HG03066 (cell line): ENCODE results near the gene ACO1.

Source experiments
- ATAC-seq: cut with Tn5 transposase; IDR thresholded peaks from one replicate; pipeline ENCODE4 v1.9.1; 2021; ENCODE audit warnings: low read depth; ENCODE audit not compliant: unreplicated experiment

Gene ACO1

GRCh38 chr9:32382565-32383320 lies 1.7 kb upstream of the ACO1 start:
- no peak for ATAC-seq

- ATAC-seq, result no peak
Measured at GRCh38 chr9:32384002-32384363, 460 bp upstream of the ACO1 start.

- ATAC-seq, result no peak
Measured at GRCh38 chr9:32385152-32385884, 875 bp downstream of the ACO1 start.

GRCh38 chr9:32385885-32386283 lies 1.4 kb downstream of the ACO1 start:
- no peak for ATAC-seq

GRCh38 chr9:32387256-32387655 lies 2.8 kb downstream of the ACO1 start:
- ATAC-seq, result no peak

- no peak for ATAC-seq
Measured at GRCh38 chr9:32389365-32389764, 4.9 kb downstream of the ACO1 start.

GRCh38 chr9:32393911-32394310 lies 9.5 kb downstream of the ACO1 start:
- ATAC-seq, result no peak

GRCh38 chr9:32394381-32395049 lies 10.1 kb downstream of the ACO1 start:
- no peak for ATAC-seq

- no peak for ATAC-seq
Measured at GRCh38 chr9:32395510-32396216, 11.2 kb downstream of the ACO1 start.

GRCh38 chr9:32398207-32398606 lies 13.8 kb downstream of the ACO1 start:
- no peak for ATAC-seq

GRCh38 chr9:32399110-32399815 lies 14.8 kb downstream of the ACO1 start:
- no peak for ATAC-seq

- ATAC-seq, result no peak
Measured at GRCh38 chr9:32401488-32401887, 17.0 kb downstream of the ACO1 start.

- ATAC-seq, result no peak
Measured at GRCh38 chr9:32403567-32404260, 19.3 kb downstream of the ACO1 start.

GRCh38 chr9:32404402-32404801 lies 20.0 kb downstream of the ACO1 start:
- ATAC-seq, result no peak

GRCh38 chr9:32404856-32405255 lies 20.4 kb downstream of the ACO1 start:
- no peak for ATAC-seq

- no peak for ATAC-seq
Measured at GRCh38 chr9:32405506-32405905, 21.1 kb downstream of the ACO1 start.

- no peak for ATAC-seq
Measured at GRCh38 chr9:32406046-32406445, 21.6 kb downstream of the ACO1 start.

GRCh38 chr9:32411753-32412152 lies 27.3 kb downstream of the ACO1 start:
- ATAC-seq, result no peak

GRCh38 chr9:32412440-32412839 lies 28.0 kb downstream of the ACO1 start:
- no peak for ATAC-seq

GRCh38 chr9:32413424-32413823 lies 29.0 kb downstream of the ACO1 start:
- ATAC-seq, result no peak
